ENCODE data around the gene INPP5J. TPM values are rescaled to one million over a fixed set of nuclear protein-coding genes. Genes with fewer than 3 reads are reported as not detected.

INPP5J gene
- total RNA-seq, 2 donors from 2014 or later, result 3.5 to 5.4 TPM

- 78 to 85% methylated on average over 4 to 9 of the region's 9 CpGs for WGBS, 2 experiments (ENCODE audit: insufficient coverage in 1 of 2, insufficient read length in 1 of 2)
- no peak overlapping the region for H3K27ac ChIP-seq (ENCODE audit: low read depth, low read length)
- no peaks in the 10 kb centered on the region for H3K27me3 ChIP-seq (ENCODE audit: control insufficient read depth, insufficient read depth, low read length, poor library complexity, severe bottlenecking)
- peak; percentile 76 for DNase-seq
- Mint-ChIP-seq H3K36me3 (ENCODE audit: low read depth) (peaks cover 3% of the 10 kb centered on the region), H3K4me3 (no peak overlapping the region), H3K27ac (no peak overlapping the region), H3K9me3 (no peaks in the 10 kb centered on the region), H3K27me3 (ENCODE audit: insufficient read depth) (no peaks in the 10 kb centered on the region), H3K4me1 (peaks cover 2% of the 10 kb centered on the region)
- no peak overlapping the region for H3K9ac ChIP-seq (ENCODE audit: extremely low read depth, low read length, poor library complexity, severe bottlenecking)
- no peaks in the 10 kb centered on the region for H3K36me3 ChIP-seq (ENCODE audit: control insufficient read depth, insufficient read depth, low read length)
- H3K9me3 ChIP-seq (ENCODE audit: control insufficient read depth, low read length), result no peaks in the 10 kb centered on the region
- no peak overlapping the region for H3K4me3 ChIP-seq (ENCODE audit: low read length)
- peak; percentile 86 for TF ChIP-seq CTCF (conservative IDR thresholded peaks at IDR 0.05)
- H3K4me1 ChIP-seq (ENCODE audit: control insufficient read depth, insufficient read depth, low read length), result no peaks in the 10 kb centered on the region
These were observed 33.3 kb upstream of the INPP5J start for GRCh38 chr22:31089160-31090100.

- TF ChIP-seq CTCF (conservative IDR thresholded peaks at IDR 0.05), result no peak
- H3K4me3 Mint-ChIP-seq, result no peak overlapping the region
- Histone ChIP-seq H3K27ac (ENCODE audit: low read depth, low read length) (no peak overlapping the region), H3K9me3 (ENCODE audit: control insufficient read depth, low read length) (no peaks in the 10 kb centered on the region), H3K36me3 (ENCODE audit: control insufficient read depth, insufficient read depth, low read length) (no peaks in the 10 kb centered on the region), H3K4me1 (ENCODE audit: control insufficient read depth, insufficient read depth, low read length) (no peaks in the 10 kb centered on the region), H3K27me3 (ENCODE audit: control insufficient read depth, insufficient read depth, low read length, poor library complexity, severe bottlenecking) (no peaks in the 10 kb centered on the region), H3K9ac (ENCODE audit: extremely low read depth, low read length, poor library complexity, severe bottlenecking) (no peak overlapping the region), H3K4me3 (ENCODE audit: low read length) (no peak overlapping the region)
- WGBS, 2 experiments (ENCODE audit: insufficient coverage in 1 of 2, insufficient read length in 1 of 2), result 91 to 92% methylated on average over 8 to 14 of the region's 15 CpGs
- peak; percentile 30 for DNase-seq
- no peaks in the 10 kb centered on the region for H3K4me1 Mint-ChIP-seq
- H3K36me3 Mint-ChIP-seq (ENCODE audit: low read depth), result peaks cover 7% of the 10 kb centered on the region
- no peaks in the 10 kb centered on the region for H3K9me3 Mint-ChIP-seq
- no peak overlapping the region for H3K27ac Mint-ChIP-seq
- H3K27me3 Mint-ChIP-seq (ENCODE audit: insufficient read depth), result no peaks in the 10 kb centered on the region
These were observed 32.3 kb upstream of the INPP5J start for GRCh38 chr22:31090217-31091085.

- DNase-seq, result peak; percentile 42
- Mint-ChIP-seq H3K9me3 (no peaks in the 10 kb centered on the region), H3K4me3 (no peak overlapping the region), H3K27me3 (ENCODE audit: insufficient read depth) (no peaks in the 10 kb centered on the region), H3K36me3 (ENCODE audit: low read depth) (peaks cover 15% of the 10 kb centered on the region), H3K4me1 (no peaks in the 10 kb centered on the region), H3K27ac (no peak overlapping the region)
- no peak overlapping the region for H3K4me3 ChIP-seq (ENCODE audit: low read length)
- H3K9me3 ChIP-seq (ENCODE audit: control insufficient read depth, low read length), result no peaks in the 10 kb centered on the region
- TF ChIP-seq CTCF (conservative IDR thresholded peaks at IDR 0.05), result no peak
- H3K27me3 ChIP-seq (ENCODE audit: control insufficient read depth, insufficient read depth, low read length, poor library complexity, severe bottlenecking), result no peaks in the 10 kb centered on the region
- H3K27ac ChIP-seq (ENCODE audit: low read depth, low read length), result no peak overlapping the region
- no peak overlapping the region for H3K9ac ChIP-seq (ENCODE audit: extremely low read depth, low read length, poor library complexity, severe bottlenecking)
- WGBS, 2 experiments (ENCODE audit: insufficient coverage in 1 of 2, insufficient read length in 1 of 2), result 72 to 90% methylated on average over 10 to 29 of the region's 29 CpGs
- H3K36me3 ChIP-seq (ENCODE audit: control insufficient read depth, insufficient read depth, low read length), result no peaks in the 10 kb centered on the region
- H3K4me1 ChIP-seq (ENCODE audit: control insufficient read depth, insufficient read depth, low read length), result no peaks in the 10 kb centered on the region
These were observed 31.4 kb upstream of the INPP5J start for GRCh38 chr22:31091106-31091975.

All from endodermal cell (in vitro differentiated cells).